GM12801 (cell line): ENCODE data around the gene CBL.

ENCODE experiments used
- CTCF ChIP-seq: IDR thresholded peaks from one replicate; pipeline ENCODE4 v1.5.1; 2011; ENCODE audit warnings: control low read depth; ENCODE audit not compliant: insufficient read length; ENCODE audit errors: extremely low read depth

CBL gene

GRCh38 chr11:119188067-119188466 lies 18.1 kb upstream of the CBL start:
- no peak for TF ChIP-seq CTCF

- TF ChIP-seq CTCF, result no peak
Measured at GRCh38 chr11:119188887-119189286, 17.3 kb upstream of the CBL start.

- no peak for TF ChIP-seq CTCF
Measured at GRCh38 chr11:119189393-119189792, 16.7 kb upstream of the CBL start.

DNA sequence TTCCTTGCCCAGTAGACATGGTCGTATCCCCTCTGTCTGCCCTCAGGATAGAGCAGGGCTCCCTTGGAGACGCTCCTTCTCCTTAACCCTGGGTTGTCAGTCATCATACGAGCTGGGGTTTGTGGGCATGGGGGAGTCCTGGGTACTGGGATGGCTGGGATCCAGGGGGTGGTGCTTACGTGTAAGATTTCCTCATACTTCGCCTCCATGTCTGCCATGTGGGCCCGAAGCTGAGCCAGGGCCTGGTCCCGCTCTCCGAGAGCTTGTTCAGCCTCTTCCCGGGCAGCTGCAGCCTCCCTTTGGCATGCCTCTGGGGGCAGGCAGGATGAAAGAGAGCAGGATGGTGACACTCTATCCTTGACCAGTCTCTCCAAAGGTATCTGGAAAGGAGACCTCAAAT lies 15.6 kb upstream of the CBL start:
- no peak for TF ChIP-seq CTCF

- no peak for TF ChIP-seq CTCF
Measured at GRCh38 chr11:119192111-119192510, 14.0 kb upstream of the CBL start.

DNA sequence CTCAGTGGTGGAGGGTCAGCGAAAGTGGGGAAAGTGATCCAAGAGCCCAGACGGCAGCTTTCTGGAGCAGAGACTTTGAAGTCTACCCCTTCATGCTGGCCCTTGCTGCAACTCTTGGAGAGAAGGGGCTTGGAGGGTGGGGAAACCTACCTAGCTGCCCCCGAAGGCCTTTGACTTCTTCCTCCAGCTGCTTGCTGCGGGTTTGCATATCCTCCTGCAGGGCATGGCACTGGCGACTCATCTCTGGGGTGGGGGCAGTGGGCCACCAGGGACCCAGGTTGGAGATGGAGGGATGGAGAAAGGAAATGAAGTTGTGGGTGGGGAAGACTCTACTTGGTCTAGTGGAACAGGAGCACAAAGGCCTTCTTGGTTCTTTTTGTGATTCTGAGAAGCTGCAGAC lies 13.1 kb upstream of the CBL start:
- no peak for TF ChIP-seq CTCF

GRCh38 chr11:119193626-119194025 lies 12.5 kb upstream of the CBL start:
- TF ChIP-seq CTCF, result no peak
